ENCODE measurements around the gene MIEF2.

MIEF2 gene

DNA sequence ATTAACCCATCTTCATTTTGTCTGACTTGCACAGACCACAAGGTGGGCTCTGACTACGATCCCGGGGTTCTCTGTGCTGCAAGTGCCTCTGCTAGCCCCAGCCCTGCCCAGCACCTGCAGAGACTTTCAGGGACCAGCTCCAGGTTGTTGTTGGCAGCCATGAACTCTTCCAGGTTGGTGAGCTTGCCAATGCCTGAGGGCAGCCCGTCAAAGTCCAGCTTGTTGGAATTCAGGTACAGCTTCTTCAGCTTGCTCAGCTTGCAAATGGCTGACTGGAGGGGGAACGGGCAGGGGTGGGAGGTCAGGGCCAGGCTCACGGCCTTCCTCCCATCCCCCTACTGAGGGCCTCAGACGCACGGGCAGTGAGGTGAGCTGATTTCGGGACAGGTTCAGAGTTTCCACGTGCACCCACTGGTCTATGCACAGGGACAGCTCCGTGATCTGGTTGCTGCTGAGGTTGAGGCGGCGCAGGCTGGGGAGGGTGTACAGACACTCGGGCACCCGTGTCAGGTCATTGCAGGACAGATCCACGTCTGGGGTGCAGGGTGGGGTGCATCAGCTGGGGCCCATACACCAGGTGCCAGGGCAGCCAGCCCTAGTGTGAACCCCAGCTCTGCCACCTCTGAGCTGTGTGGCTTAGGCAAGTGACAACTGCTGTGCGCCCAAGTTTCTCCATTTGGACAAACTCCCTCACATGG lies 7.1 kb upstream of the MIEF2 start:
- no peak for DNase-seq
- in situ Hi-C loops (cut with MboI; ENCODE audit: low pct_unique_long_range_greater_than_20kb, low sequenced_read_pairs), result no loop called here

DNA sequence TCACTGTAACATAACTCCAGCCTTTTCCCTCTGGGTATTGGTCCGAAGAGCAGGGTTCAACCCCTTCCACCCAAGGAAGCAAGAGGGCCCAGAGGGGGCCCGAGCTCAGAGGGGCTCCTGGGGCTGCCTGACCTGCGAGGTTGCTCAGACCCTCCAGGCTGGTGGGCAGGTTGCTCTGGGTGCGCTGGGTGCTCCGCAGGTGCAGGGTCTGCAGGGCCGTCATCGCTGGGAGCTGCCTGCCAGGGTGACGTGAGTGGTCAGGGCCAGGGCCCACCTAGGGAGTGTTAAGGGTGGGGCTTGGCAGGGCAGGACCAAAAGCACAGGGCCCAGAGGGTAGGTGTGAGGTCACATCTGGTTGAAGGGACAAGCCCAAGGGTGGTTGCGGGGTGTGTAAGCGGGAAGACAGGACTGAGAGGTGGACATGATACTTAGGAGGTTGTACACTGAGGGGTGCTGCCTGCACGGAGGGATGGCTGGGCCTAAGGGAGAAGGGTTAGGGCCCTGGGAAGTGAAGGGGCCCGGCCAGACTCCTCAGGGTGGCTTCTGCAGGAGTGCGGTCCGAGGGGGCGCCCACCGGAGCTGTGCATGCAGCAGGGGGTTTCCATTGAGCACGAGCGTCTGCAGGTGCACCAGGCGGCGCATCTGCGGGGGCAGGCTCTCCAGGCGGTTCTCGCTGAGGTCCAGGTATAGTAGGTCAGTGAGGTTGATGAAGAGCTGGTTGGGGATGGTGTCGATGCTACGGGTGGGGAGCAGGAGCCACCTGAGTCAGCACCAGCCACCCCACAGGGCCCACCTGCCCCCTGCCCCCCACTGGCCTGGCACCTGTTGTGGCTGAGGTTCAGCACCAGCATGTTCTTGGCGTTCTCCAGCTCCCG lies 6.3 kb upstream of the MIEF2 start:
- in situ Hi-C loops (cut with MboI; ENCODE audit: low pct_unique_long_range_greater_than_20kb, low sequenced_read_pairs), result no loop called here
- DNase-seq, result no peak

DNA sequence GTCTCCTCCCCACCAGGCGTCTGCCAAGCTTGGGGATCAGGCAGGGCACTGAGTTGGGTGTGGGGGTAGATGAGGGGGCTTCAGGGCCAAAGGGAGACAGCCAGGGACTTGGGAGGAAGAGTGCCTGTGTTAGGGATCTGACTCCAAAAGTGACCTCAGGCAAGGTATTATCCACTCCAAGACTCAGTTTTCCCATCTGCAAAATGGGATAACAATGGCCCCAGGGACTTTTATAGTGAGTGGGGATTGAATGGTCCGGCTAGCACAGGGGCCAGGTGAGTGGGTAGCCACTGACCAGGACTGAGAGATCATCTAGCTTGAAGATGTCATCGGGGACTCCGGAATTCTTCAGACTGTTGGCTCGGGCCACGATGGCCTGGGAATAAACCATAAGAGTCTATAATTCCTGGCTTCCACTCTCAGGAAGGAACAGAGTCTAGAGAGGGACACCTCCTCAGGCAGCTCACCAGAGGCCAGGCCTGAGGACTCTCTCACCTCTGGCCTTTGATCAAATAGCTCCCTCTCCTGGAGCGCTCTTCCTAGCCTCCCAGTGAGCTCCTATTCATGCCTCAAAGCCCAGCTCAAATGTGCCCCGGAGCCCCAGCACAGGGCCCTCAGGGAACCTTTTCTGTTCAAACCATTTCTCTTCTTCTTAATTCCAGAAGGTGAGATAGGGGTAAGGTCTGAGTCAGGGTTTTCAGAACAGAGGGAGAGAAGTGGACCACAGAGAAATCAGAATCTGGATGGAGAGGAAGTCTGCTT lies 5.4 kb upstream of the MIEF2 start:
- DNase-seq, result no peak
- in situ Hi-C loops (cut with MboI; ENCODE audit: low pct_unique_long_range_greater_than_20kb, low sequenced_read_pairs), result no loop called here

DNA sequence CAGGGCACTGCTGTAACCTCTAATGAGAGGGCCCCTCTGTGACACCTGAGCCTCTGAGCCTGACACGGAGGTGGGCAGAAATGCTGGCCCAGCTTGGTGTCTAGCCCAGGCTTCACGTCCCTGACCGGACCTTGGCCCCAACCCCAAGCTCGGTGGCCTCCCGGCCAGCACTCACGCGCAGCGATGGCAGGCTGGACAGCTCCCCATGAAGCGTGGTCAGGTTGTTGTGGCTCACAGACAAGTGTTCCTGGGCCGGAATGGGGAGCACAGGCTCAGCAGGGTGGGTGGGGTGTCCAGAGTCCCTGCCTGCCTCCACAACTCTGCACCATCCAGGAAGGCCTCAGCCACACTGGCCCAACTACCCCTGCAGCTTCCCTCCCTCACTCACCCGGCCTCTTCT lies 4.1 kb upstream of the MIEF2 start:
- in situ Hi-C loops (cut with MboI; ENCODE audit: low pct_unique_long_range_greater_than_20kb, low sequenced_read_pairs), result no loop called here
- no peak for DNase-seq

DNA sequence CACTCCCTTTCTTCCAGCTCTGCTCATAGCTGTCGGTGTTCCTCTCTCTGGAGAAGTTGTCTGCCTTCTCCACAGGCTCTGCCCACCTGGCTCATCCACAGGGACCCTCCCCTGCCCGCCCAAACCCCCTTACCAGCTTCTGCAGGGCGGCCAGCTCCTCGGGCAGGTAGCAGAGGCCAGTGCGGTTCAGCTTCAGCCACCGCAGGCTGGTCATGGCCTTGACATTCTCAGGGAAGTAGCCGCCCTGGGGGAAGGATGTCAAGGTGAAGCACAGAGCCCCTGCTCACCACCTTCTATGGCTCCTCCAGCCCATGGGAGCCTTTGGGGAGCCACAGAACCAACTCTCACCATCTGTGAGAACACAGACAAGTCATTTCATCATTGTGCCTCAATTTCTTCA lies 3.7 kb upstream of the MIEF2 start:
- in situ Hi-C loops (cut with MboI; ENCODE audit: low pct_unique_long_range_greater_than_20kb, low sequenced_read_pairs), result no loop called here
- DNase-seq, result no peak

DNA sequence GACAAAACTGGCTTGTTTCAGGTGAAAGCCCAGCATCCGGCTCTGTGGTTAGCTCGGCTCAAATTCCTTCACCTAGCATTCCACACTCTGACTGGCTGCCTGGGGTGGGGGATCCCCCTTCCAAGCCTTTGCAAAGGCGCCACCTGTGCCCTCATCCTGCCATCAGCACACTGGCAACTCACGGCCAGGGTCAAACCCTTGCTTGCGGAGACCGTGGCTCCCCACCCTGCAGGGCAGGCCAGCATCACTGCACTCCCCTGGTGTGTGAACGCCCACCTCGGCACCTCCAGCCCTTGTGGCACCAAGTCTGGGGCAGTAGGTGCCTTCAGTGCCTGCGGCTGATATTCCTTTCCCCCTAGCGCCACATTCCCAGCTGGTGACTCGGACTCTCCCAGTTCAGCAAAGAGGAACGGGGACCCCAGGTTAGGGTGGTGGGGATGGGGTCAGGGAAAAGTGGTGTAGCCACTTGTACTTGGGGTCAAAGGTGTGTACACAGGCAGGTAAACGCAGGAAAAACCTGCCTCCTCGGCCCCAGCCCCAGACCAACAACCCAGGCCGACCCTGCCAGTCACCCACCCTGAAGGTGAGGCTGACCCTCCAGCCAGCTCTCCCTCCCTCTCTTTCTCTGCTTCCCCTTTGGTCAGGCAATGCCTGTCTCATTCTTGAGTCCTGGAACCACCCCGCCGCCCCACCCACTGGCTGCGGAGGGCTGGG lies 3.0 kb upstream of the MIEF2 start:
- in situ Hi-C loops (cut with MboI; ENCODE audit: low pct_unique_long_range_greater_than_20kb, low sequenced_read_pairs), result no loop called here
- peak; percentile 51 for DNase-seq

DNA sequence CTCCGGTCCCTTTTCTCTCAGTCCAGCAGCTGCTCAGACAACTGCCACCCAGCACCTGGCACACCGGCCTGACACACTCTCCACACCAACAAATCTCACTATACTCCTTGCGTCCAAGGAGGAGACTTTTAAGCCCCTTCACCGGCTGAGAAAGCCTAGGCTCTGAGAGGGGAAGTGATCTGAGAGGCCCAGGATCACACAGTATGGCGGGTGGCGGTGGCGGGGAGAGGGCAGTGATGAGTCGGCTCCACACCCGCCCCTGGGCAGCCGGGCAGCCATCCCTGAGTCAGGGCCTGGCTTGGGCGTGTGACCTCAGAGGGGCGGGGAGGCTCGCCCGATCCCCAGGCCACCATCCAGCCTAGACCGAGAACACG lies 2.5 kb upstream of the MIEF2 start:
- in situ Hi-C loops (cut with MboI; ENCODE audit: low pct_unique_long_range_greater_than_20kb, low sequenced_read_pairs), result no loop called here
- peak; percentile 51 for DNase-seq

DNA sequence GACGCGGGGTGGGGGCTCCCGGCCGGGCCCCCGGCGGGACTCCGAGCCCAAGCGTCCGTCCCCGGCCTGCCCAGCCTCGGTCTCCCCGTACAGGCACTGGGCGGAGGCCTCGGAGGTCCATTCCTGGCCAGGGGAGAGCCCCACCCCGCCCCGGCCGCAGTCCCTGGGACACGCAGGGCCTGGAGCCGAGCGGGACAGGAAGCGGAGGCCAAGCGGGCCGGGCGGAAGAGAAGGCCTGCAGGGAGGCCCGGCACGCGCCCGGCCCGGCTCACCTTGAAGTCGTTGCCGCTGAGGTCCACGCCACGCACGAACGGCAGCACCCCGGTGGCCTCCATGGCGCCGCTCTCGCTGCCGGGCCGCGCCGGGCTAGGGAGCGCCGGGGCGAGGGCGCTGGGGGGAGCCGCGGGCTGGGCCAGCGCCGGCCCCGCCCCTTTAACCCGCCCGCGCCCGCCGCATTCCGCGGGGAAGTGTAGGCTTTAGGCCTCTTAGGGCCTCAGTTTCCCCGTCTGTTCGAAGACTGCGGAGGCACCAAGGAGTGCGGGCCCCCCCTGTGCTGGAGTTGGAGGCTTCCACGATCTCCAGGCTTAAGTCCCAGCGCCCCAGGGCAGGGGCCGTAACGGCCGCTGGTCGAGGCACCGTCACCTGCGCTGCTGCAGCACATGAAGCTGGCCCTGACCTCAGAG lies 2.0 kb upstream of the MIEF2 start, which contains the start of gene FLII:
Gene FLII (minus strand): TSS at position 383 of the 683 bp plus-strand sequence. CDS start 48 bp downstream, at position 335.
- in situ Hi-C loops (cut with MboI; ENCODE audit: low pct_unique_long_range_greater_than_20kb, low sequenced_read_pairs), result no loop called here
- peak; percentile 51 for DNase-seq

DNA sequence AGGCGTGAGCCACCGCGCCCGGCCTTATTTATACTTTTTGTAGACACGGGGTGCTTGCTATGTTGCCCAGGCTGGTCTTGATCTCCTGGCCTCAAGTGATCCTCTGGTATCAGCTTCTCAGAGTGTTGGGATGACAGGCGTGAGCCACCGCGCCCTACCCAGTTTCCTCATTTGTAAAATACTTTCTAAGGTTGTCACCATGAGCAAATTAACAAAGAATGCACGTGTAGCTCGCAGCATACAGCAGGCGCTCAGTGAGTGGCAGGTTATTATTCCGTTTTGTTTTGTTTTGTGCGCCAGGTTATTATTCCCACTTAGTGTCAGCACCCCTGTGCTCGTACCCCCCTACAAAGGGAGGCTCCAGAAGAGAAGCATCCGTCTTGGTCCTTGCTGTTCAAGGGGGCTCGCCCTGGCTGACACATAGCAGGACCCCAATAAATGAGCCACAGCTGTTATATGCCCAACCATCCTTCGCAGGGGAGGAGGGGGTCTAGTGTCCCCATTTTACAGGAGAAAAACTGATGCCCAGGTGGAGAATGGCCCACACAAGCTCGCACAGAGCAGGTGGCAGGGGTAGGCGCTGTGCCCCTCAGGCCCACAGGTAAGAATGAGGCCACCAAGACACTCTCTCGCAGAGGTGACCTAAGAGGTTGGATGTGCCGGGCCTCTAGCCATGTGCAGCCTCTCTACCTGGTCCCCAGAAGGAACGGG lies 686 bp upstream of the MIEF2 start:
- in situ Hi-C loops (cut with MboI; ENCODE audit: low pct_unique_long_range_greater_than_20kb, low sequenced_read_pairs), result no loop called here
- no peak for DNase-seq

DNA sequence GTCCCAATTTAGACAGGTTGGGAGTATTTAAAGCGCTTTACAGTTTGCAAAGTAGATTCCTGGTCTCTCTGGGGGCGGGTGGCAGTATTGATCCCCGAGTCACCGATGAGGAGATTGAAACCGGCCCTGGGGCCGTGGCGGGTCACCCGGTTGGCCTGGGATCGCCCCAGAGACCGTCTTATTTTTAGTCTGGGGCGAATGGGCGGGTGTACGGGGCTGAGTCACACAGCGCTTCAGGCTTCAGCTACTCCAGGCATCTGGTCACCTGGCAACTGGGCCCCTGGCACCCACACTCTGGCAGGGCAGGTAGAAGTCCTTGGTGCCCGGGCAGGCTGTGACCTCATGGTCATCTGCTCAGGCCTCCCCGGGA lies 669 bp downstream of the MIEF2 start:
- no peak for DNase-seq

DNA sequence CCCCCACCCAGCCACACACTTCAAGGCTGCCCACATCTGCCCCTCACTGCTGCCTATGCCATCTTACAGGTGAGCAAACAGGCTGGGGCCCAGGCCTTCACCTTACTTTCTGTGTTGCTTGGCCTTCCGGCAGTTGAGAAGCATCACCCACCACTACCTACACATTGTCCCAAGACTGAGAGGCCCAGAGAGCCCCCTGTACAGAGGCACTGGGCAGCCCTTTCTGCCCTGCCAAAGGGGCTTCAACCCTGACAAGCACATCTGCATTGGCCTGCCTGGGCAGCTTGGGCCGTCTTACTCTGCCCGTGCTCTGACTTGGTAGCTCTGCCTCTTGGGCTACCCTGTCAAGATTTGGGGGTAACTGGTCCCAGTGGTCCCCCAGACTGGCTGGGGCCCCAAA lies 1.2 kb downstream of the MIEF2 start:
- no peak for DNase-seq
- in situ Hi-C loops (cut with MboI; ENCODE audit: low pct_unique_long_range_greater_than_20kb, low sequenced_read_pairs), result no loop called here

More for the DNA sequence above, 669 bp downstream of the MIEF2 start:
- in situ Hi-C loops (cut with MboI; ENCODE audit: low pct_unique_long_range_greater_than_20kb, low sequenced_read_pairs), result no loop called here

DNA sequence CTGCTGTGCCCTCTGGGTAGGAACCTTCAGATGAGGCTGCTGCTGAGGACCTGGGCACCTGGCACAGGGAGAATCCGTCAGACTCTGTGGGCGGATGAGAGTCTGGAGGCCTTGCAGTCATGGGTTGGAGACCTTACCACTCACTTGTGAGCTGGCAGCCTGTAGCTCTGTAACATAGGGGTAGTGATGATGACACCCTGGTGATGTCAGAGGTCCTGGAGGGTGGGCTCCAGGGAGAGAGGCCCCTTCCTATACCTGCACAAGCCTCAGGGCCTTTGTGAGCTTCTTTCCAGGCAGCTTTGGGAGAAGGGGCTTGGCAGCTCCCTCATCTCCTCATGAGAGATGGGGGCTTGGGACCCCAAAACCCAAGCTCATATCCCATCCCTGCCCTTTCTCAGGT lies 1.6 kb downstream of the MIEF2 start:
- in situ Hi-C loops (cut with MboI; ENCODE audit: low pct_unique_long_range_greater_than_20kb, low sequenced_read_pairs), result no loop called here
- no peak for DNase-seq

DNA sequence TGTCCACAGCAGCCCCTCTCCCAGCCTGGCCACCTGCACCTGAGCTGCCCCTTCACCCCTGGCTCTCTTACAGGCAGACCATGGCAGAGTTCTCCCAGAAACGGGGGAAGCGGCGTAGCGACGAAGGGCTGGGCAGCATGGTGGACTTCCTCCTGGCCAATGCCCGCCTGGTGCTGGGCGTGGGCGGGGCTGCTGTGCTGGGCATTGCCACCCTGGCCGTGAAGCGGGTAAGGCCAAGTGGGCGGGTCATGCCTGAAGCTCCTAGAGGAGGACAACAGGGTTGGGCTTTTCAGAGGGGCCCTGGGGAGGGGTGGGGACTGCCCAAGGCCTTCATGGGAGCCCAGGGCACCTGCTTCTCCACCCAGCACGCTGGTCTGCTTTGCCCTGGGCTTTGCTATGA lies 2.2 kb downstream of the MIEF2 start:
- DNase-seq, result no peak
- in situ Hi-C loops (cut with MboI; ENCODE audit: low pct_unique_long_range_greater_than_20kb, low sequenced_read_pairs), result no loop called here

DNA sequence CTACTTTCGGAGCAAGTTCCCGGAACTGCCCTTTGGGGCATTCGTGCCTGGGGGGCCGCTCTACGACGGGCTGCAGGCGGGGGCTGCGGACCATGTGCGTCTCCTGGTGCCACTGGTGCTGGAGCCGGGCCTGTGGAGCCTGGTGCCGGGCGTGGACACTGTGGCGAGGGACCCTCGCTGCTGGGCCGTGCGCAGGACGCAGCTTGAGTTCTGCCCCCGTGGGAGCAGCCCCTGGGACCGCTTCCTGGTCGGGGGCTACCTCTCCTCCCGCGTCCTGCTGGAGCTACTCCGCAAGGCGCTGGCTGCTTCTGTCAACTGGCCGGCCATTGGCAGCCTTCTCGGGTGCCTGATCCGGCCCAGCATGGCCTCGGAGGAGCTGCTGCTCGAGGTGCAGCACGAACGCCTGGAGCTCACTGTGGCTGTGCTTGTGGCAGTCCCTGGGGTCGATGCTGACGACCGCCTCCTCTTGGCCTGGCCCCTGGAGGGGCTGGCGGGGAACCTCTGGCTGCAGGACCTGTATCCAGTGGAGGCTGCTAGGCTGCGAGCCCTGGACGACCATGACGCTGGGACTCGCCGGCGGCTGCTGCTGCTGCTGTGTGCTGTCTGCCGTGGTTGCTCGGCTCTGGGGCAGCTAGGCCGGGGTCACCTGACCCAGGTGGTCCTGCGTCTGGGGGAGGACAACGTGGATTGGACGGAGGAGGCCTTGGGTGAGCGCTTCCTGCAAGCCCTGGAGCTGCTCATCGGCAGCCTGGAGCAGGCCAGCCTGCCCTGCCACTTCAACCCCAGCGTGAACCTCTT lies 3.6 kb downstream of the MIEF2 start:
- no peak for DNase-seq
- in situ Hi-C loops (cut with MboI; ENCODE audit: low pct_unique_long_range_greater_than_20kb, low sequenced_read_pairs), result no loop called here

DNA sequence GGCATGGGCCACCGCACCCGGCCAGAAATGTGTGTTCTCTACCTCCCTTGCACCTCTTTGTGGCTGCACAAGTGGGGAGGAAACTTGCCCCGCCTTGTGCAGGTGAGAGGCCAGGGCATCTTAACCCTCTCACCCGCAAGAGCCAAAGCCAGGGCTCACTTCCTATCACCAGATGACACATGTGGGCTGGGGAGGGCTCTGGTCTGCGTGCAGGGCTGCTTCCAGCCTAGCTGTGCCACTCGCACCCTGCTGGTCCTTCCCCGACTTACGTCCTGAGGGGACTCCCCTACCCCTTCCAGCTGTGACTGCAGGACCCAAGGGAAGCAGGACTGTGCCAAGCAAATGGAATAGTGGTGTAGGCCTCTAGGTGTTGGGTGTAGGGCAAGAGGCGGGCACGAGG lies 6.9 kb downstream of the MIEF2 start:
- in situ Hi-C loops (cut with MboI; ENCODE audit: low pct_unique_long_range_greater_than_20kb, low sequenced_read_pairs), result no loop called here
- DNase-seq, result no peak

DNA sequence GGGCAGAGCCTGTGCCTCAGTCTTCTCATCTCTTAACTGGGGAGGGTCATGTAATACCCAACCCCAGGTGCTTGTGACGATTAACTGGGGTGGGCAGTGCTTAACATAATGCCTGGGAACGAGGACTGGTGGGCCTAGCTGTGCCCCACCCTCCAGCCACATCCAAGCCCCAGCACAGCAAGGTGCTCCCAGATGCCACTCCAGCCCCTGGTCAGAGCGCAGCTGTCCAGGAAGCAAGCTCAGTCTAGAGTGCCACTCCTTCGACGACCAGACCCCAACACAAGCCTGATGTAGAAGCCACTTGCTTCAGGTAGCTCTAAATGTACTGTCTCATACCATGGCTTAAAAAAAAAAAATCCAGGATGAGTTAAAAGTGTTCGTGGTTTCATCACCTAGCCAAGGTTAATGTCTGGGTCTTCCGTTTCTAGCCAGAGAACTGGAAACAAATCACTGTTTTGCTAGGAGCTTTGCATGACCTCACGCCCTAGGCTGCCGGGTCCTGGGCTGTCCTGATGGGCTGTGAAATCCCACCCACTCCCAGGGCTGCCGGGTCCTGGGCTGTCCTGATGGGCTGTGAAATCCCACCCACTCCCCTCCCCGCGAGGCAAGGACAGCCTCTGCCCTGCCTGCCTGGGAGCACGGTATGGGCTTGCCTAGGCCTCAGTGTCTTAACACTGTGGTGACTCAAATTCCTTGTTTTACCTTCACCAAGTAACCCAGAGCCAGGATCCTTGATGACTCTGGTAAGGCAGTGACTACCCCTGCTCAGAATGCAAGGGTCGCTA lies 7.7 kb downstream of the MIEF2 start:
- in situ Hi-C loops (cut with MboI; ENCODE audit: low pct_unique_long_range_greater_than_20kb, low sequenced_read_pairs), result no loop called here
- no peak for DNase-seq

Measured in KBM-7 (cell line).